GM23338 (cell line): ENCODE data around the gene GDPD4. TPM values are rescaled to one million over a fixed set of nuclear protein-coding genes. Genes with fewer than 3 reads are reported as not detected.

Experiments used
- ATAC-seq: fragments of 200-7000 bp; cut with Tn5 transposase; 3 replicates; pipeline ENCODE4 v1.9.1; 2020
- DNase-seq: peaks from one replicate; pipeline ENCODE4 v3.0.0-alpha.2; 2015; ENCODE audit warnings: low spot score
- H2AFZ ChIP-seq: fragments of 200-600 bp; sonication (generic); 2 replicates; pipeline ENCODE4 v1.8.0; 2016; ENCODE audit warnings: antibody characterized with exemption, mild to moderate bottlenecking, moderate library complexity
- H3F3A ChIP-seq: fragments of 200-600 bp; sonication (generic); replicated peaks from 2 replicates; pipeline ENCODE4 v1.8.0; 2017; ENCODE audit warnings: antibody characterized with exemption, mixed run types, low read depth
- H3K27ac ChIP-seq: fragments of 200-600 bp; sonication (generic); 2 replicates; pipeline ENCODE4 v1.6.1; 2016; ENCODE audit warnings: low read depth
- H3K27me3 ChIP-seq: fragments of 200-600 bp; sonication (generic); 2 replicates; pipeline ENCODE4 v1.8.0; 2016; ENCODE audit warnings: mild to moderate bottlenecking, mixed run types, moderate library complexity; ENCODE audit not compliant: insufficient read depth
- H3K36me3 ChIP-seq: fragments of 200-600 bp; sonication (generic); 2 replicates; pipeline ENCODE4 v1.8.0; 2016; ENCODE audit warnings: mild to moderate bottlenecking; ENCODE audit not compliant: insufficient read depth
- H3K4me1 ChIP-seq: fragments of 200-600 bp; sonication (generic); 2 replicates; pipeline ENCODE4 v1.8.0; 2016; ENCODE audit warnings: mild to moderate bottlenecking, moderate library complexity; ENCODE audit not compliant: insufficient read depth
- H3K4me2 ChIP-seq: fragments of 200-600 bp; sonication (generic); 2 replicates; pipeline ENCODE4 v1.7.1; 2017; ENCODE audit warnings: mixed run types
- H3K4me3 ChIP-seq: fragments of 200-600 bp; sonication (generic); 2 replicates; pipeline ENCODE4 v1.6.1; 2016; ENCODE audit warnings: mixed run types
- H3K79me2 ChIP-seq: fragments of 200-600 bp; sonication (generic); replicated peaks from 2 replicates; pipeline ENCODE4 v1.8.0; 2017; ENCODE audit warnings: mild to moderate bottlenecking; ENCODE audit not compliant: insufficient read depth
- H3K9me2 ChIP-seq: fragments of 200-600 bp; sonication (generic); 2 replicates; pipeline ENCODE4 v1.8.0; 2017; ENCODE audit not compliant: insufficient read depth
- H4K20me1 ChIP-seq: fragments of 200-600 bp; sonication (generic); replicated peaks from 2 replicates; pipeline ENCODE4 v1.8.0; 2017; ENCODE audit warnings: mild to moderate bottlenecking; ENCODE audit not compliant: insufficient read depth
- H3K27ac Mint-ChIP-seq: 2 replicates; pipeline ENCODE4 v1.8.0; 2020; ENCODE audit warnings: inconsistent platforms, mild to moderate bottlenecking, moderate library complexity, mixed read lengths
- H3K27me3 Mint-ChIP-seq: 3 replicates; pipeline ENCODE4 v1.8.0; 2022; ENCODE audit warnings: low read depth, mild to moderate bottlenecking, moderate library complexity, mixed read lengths, inconsistent platforms; ENCODE audit not compliant: insufficient read depth, poor library complexity
- H3K36me3 Mint-ChIP-seq: 3 replicates; pipeline ENCODE4 v1.8.0; 2021; ENCODE audit warnings: low read depth, mild to moderate bottlenecking, inconsistent platforms, moderate library complexity, mixed read lengths
- H3K4me1 Mint-ChIP-seq: 3 replicates; pipeline ENCODE4 v1.8.0; 2020; ENCODE audit warnings: mild to moderate bottlenecking, inconsistent platforms, mixed read lengths
- H3K4me3 Mint-ChIP-seq: 3 replicates; pipeline ENCODE4 v1.8.0; 2021; ENCODE audit warnings: moderate library complexity, mild to moderate bottlenecking, inconsistent platforms, mixed read lengths
- H3K9me3 Mint-ChIP-seq: 3 replicates; pipeline ENCODE4 v1.8.0; 2020; ENCODE audit warnings: moderate library complexity, mild to moderate bottlenecking, inconsistent platforms, mixed read lengths
- CREB1 ChIP-seq: fragments of 250-450 bp; sonication (Bioruptor Pico); IDR thresholded peaks from 2 replicates; pipeline ENCODE4 v1.5.0; 2020; ENCODE audit warnings: low read depth, mild to moderate bottlenecking, moderate library complexity
- EZH2phosphoT487 ChIP-seq: fragments of 200-600 bp; sonication (generic); IDR thresholded peaks from one replicate; pipeline ENCODE4 v1.8.1; 2018; ENCODE audit warnings: antibody characterized with exemption; ENCODE audit not compliant: unreplicated experiment
- JUNB ChIP-seq: IDR thresholded peaks from one replicate; pipeline ENCODE4 v1.6.1; 2016; ENCODE audit warnings: antibody characterized with exemption; ENCODE audit not compliant: unreplicated experiment
- NANOG ChIP-seq: IDR thresholded peaks from 2 replicates; pipeline ENCODE4 v1.6.1; 2016; ENCODE audit warnings: antibody characterized with exemption, borderline replicate concordance
- POLR2AphosphoS5 ChIP-seq: IDR thresholded peaks from 2 replicates; pipeline ENCODE4 v1.6.1; 2016; ENCODE audit warnings: antibody characterized with exemption, low read depth
- STAT1 ChIP-seq: IDR thresholded peaks from one replicate; pipeline ENCODE4 v1.6.1; 2016; ENCODE audit warnings: antibody characterized with exemption; ENCODE audit not compliant: unreplicated experiment
- ZNF114 ChIP-seq: fragments of 250-450 bp; sonication (Bioruptor Pico); IDR thresholded peaks from 2 replicates; pipeline ENCODE4 v1.5.0; 2020; ENCODE audit warnings: mild to moderate bottlenecking, moderate library complexity
- polyA plus RNA-seq: library from polyadenylated mRNA; unstranded; fragments of >200 nt; fragmentation: Nextera tagmentation; extraction: Ambion mirVana; gene quantifications from 2 replicates; pipeline ENCODE4 v1.2.1, GENCODE V29; 2016
- total RNA-seq: library from RNA; depleted of rRNA; stranded (reverse); fragments of >200 nt; shearing (Covaris generic); gene quantifications from 2 replicates; pipeline ENCODE4 v1.2.3, GENCODE V29; 2014
- TF ChIP-seq, protein P1 (sequence below): IDR thresholded peaks from 2 replicates; pipeline ENCODE4 v1.6.1; 2016; ENCODE audit warnings: antibody characterized with exemption
- TF ChIP-seq, protein P2 (sequence below): IDR thresholded peaks from one replicate; pipeline ENCODE4 v1.6.1; 2018; ENCODE audit warnings: antibody characterized with exemption; ENCODE audit not compliant: unreplicated experiment
- TF ChIP-seq, protein P3 (sequence below), 2 experiments: fragments of 200-600 bp in 1 of 2; sonication (generic) in 1 of 2; conservative IDR thresholded peaks; 2 replicates each; pipeline versions ENCODE4 v1.5.1 to v1.6.1; 2016 to 2017; ENCODE audit warnings: antibody characterized with exemption in 2 of 2, low read depth in 2 of 2, mild to moderate bottlenecking in 2 of 2, moderate library complexity in 1 of 2
- TF ChIP-seq, protein P4 (sequence below): fragments of 250-450 bp; sonication (Bioruptor Pico); IDR thresholded peaks from 2 replicates; pipeline ENCODE4 v1.5.0; 2020; ENCODE audit warnings: mild to moderate bottlenecking, moderate library complexity

The GDPD4 gene
- total and polyA plus RNA-seq, 2 experiments from 2014 or later, result not detected

DNA sequence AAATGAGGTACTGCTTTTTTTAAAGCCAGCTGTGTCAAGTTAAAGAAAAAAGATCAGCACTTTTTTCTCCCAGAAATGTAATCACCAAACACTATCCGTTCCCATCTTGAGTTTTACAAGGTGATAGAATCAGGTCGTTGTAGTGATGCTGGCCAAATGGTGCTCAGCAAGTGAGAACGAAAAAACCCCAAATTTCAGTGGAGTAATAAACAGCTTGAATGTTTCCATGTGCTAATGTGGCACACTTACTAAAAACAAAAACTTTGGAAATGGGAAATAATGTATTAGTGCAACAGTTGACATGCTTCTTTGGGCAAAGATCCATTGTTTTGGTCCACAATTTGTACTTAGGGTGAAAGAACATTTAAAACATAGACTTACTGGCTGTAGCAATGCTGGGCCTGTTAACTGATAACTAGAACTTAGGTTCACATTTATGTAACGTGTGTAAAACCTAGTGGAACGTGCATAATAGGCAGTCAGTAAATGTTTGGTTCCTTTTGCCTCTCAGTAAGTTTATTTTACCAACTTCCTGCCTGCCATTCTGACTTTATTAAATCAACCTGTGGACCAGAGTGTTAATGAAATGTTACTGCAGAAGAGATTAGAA, 15.4 kb upstream of the GDPD4 start (continued):
- TF ChIP-seq, protein P1, sequence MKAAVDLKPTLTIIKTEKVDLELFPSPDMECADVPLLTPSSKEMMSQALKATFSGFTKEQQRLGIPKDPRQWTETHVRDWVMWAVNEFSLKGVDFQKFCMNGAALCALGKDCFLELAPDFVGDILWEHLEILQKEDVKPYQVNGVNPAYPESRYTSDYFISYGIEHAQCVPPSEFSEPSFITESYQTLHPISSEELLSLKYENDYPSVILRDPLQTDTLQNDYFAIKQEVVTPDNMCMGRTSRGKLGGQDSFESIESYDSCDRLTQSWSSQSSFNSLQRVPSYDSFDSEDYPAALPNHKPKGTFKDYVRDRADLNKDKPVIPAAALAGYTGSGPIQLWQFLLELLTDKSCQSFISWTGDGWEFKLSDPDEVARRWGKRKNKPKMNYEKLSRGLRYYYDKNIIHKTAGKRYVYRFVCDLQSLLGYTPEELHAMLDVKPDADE, result no peak

DNA sequence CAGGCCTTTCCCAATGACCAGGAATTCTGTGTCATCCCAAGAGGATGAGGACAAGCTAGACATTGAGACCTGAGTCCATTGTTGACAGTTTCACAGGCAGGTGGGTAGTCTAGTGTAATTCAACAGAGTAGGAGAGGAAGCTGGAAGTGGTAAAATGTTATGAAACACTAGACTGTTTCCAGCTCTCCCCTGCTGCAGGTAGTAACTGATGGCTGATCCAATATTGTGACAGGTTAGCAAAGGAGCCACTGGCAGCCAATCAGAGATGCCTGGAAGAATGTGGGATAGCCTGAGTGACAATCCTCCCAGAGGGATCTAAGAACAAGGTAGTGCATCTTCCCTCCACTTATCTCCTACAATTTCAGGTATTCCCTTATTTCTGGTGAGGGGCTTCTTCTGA, 10.6 kb upstream of the GDPD4 start:
- Histone ChIP-seq H3K4me2 (no peak overlapping the region), H3K4me1 (0 out of 2 replicates have a peak, but pooled peaks cover 4% of the 10 kb centered on the region), H3K4me3 (no peak overlapping the region), H2AFZ (no peak overlapping the region), H3K27ac (no peak overlapping the region), H3K36me3 (no peaks in the 10 kb centered on the region), H4K20me1 (no peaks in the 10 kb centered on the region), H3K27me3 (no peaks in the 10 kb centered on the region), H3K9me2 (no peaks in the 10 kb centered on the region), H3K79me2 (no peaks in the 10 kb centered on the region), H3F3A (no peaks in the 10 kb centered on the region)
- ATAC-seq (no peak), DNase-seq (no peak)
- Mint-ChIP-seq H3K36me3 (no peaks in the 10 kb centered on the region), H3K4me1 (peaks cover 9% of the 10 kb centered on the region), H3K9me3 (no peaks in the 10 kb centered on the region), H3K4me3 (no peak overlapping the region), H3K27ac (no peak overlapping the region), H3K27me3 (peaks cover 5% of the 10 kb centered on the region)
- TF ChIP-seq, protein P2, sequence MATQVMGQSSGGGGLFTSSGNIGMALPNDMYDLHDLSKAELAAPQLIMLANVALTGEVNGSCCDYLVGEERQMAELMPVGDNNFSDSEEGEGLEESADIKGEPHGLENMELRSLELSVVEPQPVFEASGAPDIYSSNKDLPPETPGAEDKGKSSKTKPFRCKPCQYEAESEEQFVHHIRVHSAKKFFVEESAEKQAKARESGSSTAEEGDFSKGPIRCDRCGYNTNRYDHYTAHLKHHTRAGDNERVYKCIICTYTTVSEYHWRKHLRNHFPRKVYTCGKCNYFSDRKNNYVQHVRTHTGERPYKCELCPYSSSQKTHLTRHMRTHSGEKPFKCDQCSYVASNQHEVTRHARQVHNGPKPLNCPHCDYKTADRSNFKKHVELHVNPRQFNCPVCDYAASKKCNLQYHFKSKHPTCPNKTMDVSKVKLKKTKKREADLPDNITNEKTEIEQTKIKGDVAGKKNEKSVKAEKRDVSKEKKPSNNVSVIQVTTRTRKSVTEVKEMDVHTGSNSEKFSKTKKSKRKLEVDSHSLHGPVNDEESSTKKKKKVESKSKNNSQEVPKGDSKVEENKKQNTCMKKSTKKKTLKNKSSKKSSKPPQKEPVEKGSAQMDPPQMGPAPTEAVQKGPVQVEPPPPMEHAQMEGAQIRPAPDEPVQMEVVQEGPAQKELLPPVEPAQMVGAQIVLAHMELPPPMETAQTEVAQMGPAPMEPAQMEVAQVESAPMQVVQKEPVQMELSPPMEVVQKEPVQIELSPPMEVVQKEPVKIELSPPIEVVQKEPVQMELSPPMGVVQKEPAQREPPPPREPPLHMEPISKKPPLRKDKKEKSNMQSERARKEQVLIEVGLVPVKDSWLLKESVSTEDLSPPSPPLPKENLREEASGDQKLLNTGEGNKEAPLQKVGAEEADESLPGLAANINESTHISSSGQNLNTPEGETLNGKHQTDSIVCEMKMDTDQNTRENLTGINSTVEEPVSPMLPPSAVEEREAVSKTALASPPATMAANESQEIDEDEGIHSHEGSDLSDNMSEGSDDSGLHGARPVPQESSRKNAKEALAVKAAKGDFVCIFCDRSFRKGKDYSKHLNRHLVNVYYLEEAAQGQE, result no peak
- TF ChIP-seq ZNF114 (CRISPR knock-in tag) (no peak), CREB1 (CRISPR knock-in tag) (no peak), NANOG (no peak), POLR2AphosphoS5 (no peak), EZH2phosphoT487 (no peak), JUNB (no peak), STAT1 (no peak)
- TF ChIP-seq, protein P3, sequence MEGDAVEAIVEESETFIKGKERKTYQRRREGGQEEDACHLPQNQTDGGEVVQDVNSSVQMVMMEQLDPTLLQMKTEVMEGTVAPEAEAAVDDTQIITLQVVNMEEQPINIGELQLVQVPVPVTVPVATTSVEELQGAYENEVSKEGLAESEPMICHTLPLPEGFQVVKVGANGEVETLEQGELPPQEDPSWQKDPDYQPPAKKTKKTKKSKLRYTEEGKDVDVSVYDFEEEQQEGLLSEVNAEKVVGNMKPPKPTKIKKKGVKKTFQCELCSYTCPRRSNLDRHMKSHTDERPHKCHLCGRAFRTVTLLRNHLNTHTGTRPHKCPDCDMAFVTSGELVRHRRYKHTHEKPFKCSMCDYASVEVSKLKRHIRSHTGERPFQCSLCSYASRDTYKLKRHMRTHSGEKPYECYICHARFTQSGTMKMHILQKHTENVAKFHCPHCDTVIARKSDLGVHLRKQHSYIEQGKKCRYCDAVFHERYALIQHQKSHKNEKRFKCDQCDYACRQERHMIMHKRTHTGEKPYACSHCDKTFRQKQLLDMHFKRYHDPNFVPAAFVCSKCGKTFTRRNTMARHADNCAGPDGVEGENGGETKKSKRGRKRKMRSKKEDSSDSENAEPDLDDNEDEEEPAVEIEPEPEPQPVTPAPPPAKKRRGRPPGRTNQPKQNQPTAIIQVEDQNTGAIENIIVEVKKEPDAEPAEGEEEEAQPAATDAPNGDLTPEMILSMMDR (conservative IDR thresholded peaks at IDR 0.05; ENCODE audit: low read depth in 2 of 2), result no peak
- TF ChIP-seq, protein P1, result no peak
- TF ChIP-seq, protein P4, sequence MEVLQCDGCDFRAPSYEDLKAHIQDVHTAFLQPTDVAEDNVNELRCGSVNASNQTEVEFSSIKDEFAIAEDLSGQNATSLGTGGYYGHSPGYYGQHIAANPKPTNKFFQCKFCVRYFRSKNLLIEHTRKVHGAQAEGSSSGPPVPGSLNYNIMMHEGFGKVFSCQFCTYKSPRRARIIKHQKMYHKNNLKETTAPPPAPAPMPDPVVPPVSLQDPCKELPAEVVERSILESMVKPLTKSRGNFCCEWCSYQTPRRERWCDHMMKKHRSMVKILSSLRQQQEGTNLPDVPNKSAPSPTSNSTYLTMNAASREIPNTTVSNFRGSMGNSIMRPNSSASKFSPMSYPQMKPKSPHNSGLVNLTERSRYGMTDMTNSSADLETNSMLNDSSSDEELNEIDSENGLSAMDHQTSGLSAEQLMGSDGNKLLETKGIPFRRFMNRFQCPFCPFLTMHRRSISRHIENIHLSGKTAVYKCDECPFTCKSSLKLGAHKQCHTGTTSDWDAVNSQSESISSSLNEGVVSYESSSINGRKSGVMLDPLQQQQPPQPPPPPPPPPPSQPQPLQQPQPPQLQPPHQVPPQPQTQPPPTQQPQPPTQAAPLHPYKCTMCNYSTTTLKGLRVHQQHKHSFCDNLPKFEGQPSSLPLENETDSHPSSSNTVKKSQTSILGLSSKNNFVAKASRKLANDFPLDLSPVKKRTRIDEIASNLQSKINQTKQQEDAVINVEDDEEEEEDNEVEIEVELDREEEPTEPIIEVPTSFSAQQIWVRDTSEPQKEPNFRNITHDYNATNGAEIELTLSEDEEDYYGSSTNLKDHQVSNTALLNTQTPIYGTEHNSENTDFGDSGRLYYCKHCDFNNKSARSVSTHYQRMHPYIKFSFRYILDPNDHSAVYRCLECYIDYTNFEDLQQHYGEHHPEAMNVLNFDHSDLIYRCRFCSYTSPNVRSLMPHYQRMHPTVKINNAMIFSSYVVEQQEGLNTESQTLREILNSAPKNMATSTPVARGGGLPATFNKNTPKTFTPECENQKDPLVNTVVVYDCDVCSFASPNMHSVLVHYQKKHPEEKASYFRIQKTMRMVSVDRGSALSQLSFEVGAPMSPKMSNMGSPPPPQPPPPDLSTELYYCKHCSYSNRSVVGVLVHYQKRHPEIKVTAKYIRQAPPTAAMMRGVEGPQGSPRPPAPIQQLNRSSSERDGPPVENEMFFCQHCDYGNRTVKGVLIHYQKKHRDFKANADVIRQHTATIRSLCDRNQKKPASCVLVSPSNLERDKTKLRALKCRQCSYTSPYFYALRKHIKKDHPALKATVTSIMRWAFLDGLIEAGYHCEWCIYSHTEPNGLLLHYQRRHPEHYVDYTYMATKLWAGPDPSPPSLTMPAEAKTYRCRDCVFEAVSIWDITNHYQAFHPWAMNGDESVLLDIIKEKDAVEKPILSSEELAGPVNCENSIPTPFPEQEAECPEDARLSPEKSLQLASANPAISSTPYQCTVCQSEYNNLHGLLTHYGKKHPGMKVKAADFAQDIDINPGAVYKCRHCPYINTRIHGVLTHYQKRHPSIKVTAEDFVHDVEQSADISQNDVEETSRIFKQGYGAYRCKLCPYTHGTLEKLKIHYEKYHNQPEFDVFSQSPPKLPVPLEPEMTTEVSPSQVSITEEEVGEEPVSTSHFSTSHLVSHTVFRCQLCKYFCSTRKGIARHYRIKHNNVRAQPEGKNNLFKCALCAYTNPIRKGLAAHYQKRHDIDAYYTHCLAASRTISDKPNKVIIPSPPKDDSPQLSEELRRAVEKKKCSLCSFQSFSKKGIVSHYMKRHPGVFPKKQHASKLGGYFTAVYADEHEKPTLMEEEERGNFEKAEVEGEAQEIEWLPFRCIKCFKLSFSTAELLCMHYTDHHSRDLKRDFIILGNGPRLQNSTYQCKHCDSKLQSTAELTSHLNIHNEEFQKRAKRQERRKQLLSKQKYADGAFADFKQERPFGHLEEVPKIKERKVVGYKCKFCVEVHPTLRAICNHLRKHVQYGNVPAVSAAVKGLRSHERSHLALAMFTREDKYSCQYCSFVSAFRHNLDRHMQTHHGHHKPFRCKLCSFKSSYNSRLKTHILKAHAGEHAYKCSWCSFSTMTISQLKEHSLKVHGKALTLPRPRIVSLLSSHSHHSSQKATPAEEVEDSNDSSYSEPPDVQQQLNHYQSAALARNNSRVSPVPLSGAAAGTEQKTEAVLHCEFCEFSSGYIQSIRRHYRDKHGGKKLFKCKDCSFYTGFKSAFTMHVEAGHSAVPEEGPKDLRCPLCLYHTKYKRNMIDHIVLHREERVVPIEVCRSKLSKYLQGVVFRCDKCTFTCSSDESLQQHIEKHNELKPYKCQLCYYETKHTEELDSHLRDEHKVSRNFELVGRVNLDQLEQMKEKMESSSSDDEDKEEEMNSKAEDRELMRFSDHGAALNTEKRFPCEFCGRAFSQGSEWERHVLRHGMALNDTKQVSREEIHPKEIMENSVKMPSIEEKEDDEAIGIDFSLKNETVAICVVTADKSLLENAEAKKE (CRISPR knock-in tag), result no peak
